IPS DF 19.7 (cell line): ENCODE results near the gene IFNW1.
"Not testable (repeated sequence)": the region's sequence is repeated elsewhere in the genome, so short reads cannot be mapped to it uniquely, and the experiment has no call there.

Experiments
- DNase-seq: peaks from one replicate; pipeline ENCODE4 v3.0.0-alpha.2; 2013; ENCODE audit warnings: low read depth, low spot score

IFNW1 gene

GRCh38 chr9:21141427-21141882 is at the start of gene IFNW1:
Gene IFNW1, minus strand, starts transcription at chr9:21141832. Its CDS starts 262 bp downstream, at chr9:21141570.
- DNase-seq, result no peak

DNA sequence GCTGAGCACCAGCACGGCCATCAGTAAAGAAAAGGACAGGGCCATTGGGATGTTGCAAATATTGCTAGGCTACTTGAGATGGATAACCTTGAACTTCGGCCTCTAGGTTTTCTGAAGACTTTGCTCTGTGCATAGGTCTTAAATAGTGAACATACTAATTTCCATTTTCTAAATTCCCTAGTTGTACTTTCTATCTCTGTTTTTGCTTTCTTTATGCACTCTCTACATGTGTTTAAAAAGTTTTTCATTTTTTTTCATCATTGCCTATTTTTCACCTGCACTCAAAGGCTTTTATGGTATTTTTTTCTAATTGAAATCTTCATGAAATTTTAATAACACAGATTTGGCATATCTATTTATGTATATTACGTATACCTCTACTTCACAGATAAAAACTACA is 45.9 kb upstream of the IFNW1 start, which contains the start of gene IFNA4:
Gene IFNA4, minus strand, starts transcription at position 101 of the 400 bp plus-strand sequence. Its CDS starts 56 bp downstream, at position 45.
- not testable (repeated sequence) for DNase-seq

DNA sequence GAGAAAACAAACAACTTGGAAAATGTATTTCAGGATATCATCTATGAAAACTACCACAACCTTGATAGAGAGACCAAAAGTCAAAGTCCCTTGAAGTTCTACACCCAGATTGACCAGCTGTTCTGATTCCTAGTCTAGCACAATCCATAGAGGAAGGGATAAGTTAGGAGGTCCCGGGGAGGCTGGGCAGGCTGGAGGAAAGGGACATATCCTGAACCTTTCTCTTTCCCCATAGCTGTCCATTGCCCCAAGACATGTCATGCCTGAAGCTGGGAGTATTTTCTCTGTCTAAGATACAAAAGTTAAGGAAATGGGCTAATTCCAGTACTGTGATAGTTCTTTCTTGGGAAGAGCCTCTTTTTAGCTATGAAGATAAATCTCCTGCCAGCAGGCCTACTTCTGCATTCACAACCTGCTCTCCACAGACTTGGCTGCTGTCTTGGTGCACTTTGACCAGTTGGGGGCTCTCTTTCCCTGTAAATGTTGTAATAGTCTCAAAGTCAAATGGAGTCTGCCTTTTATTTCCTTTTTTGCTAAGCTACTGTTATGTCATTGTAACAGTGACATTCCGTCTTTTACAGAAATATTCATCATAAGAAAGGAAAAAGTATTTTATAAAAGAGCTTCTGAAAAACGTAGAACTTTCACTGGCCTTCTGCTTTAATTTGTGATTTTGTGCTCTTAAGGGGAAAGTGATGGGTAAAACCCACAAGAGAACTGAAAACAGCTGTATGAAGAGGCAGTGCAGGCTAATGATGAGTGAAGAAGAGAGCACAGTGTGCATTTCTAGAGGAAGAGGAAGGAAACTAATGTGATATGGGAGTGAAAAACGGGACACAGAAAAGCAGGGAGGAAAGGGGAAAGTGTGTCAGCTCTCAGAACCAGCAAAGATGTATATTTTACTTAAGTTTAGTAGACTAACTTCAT is 41.4 kb upstream of the IFNW1 start:
- not testable (repeated sequence) for DNase-seq

DNA sequence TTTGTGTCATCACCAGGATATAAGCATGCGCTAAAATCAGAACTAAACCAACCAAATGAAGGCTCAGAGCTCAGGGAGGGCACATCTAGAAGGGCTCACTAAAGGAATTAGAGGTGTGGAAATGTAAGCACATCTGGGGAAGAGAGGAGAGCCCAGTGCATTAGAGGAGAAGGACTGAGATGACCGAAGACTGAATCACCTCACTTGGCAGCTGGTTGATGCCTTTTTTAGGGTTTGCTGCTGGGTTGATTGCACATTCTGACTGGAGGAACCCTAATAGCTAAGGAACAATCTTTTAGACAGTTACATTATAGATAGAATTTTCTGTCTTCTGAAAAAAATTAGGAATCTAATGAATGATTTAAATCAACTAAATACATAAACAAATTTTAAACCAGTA is 33.0 kb upstream of the IFNW1 start:
- DNase-seq, result no peak

DNA sequence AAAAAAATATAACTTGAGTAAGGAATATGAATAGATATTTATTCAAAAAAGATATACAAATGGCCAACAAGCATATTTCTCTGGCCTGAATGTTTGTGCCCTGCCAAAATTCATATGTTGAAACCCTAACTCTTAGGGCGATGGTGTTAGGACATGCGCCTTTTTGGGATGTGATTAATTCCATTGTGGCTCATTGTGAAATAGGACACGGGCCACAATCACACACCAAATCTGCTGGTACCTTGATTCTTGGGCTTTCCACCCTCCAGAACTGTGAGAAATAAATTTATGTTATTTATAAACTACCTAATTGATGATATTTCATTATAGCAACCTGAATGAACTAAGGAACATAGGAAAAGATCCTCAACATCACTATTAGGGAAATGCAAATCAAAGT is 30.5 kb upstream of the IFNW1 start:
- no peak for DNase-seq

- no peak for DNase-seq
Observed at GRCh38 chr9:21171351-21171750, 29.7 kb upstream of the IFNW1 start.

GRCh38 chr9:21166560-21166959 is 24.9 kb upstream of the IFNW1 start, which contains the start of gene IFNA21:
Gene IFNA21, minus strand, starts transcription at chr9:21166660. Its CDS starts 48 bp downstream, at chr9:21166612.
- not testable (repeated sequence) for DNase-seq

GRCh38 chr9:21165516-21165915 is 23.9 kb upstream of the IFNW1 start:
- DNase-seq, result no peak

DNA sequence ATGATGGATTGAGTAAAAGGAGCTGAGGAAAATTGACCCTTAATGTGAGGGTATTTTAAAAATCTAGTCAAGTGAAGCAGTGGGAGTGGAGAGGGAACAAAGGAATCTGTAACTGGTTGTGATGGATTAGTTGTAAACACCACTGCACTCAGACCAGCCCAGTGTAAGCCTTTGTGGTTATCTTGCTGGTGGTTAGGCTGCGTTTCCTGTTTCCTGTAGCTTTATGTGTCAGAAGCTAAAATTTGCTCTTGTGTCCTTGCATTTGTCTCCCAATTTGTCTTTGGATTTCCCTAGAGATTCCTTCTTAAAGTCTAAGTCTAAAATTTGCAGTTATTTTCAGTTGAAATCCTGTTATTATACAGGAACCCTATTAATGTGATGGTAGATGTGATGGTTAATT is 18.5 kb upstream of the IFNW1 start:
- DNase-seq, result no peak

DNA sequence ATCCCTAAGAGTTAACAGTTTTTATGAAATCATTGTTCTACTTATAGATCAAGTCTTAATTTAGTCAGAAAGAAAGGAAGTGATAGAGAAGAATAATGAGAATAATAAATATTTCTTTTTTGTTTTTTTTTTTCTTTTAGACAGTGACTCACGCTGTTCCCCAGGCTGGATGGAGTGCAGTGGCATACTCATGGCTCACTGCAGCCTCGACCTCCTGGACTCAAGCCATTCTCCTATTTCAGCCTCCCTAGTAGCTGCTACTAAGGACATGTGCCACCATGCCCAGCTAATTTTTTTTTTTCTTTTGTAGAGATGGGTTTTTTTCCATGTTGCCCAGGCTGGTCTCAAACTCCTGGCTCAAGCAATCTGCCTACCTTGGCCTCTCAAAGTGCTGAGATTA is 13.9 kb upstream of the IFNW1 start:
- DNase-seq, result no peak

DNA sequence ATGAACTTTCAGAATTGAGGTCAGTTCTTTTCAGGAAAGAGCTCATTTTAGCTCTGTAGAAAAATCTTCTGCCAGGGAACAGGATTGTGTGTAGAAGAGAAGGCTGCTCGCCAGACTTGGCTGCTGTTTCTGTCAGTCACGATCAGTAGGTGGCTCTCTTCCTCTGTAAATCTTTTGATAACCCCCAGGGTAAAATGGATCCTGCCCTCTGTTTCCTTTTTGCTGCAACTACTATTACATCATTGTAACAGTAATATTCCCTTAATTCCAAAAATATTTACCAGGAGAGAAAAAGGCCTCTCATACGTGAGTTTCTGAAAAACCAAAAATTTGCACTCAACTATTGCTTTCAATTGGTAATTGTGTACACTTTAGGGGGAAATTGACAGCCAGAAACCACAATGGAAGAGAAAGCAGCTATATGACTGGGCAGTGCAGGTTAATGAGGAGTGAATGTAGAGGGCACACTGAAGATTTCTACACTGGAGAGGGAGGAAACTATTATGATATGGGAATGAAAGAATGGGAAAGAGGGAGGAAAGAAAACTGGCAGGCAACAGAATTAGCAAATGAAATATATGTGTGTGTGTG is 12.5 kb upstream of the IFNW1 start:
- DNase-seq, result no peak

- DNase-seq, result no peak
Observed at GRCh38 chr9:21153336-21154017, 11.8 kb upstream of the IFNW1 start.

GRCh38 chr9:21144603-21145002 is 3.0 kb upstream of the IFNW1 start:
- no peak for DNase-seq

DNA sequence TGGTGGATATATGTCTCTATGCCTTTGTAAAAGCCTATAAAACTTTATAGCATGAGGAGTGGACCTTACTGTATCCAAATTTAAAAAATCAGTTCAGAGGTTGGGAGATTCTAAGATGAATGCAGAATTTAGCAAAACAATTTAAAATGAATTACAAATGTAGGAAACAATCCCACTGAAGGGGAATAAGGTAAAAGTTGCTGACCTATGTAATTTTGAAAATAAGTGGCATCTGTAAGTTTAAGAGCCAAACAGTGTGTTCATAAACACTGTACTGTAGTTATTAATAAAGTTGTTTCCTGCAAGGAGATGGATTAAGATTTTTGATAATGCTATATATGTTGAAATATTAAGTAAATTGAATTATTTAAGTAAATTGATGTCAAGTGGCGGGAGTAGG is 4.6 kb downstream of the IFNW1 start:
- no peak for DNase-seq

GRCh38 chr9:21135736-21136135 is 5.9 kb downstream of the IFNW1 start:
- DNase-seq, result no peak

GRCh38 chr9:21128186-21128585 is 13.4 kb downstream of the IFNW1 start:
- not testable (repeated sequence) for DNase-seq

GRCh38 chr9:21121595-21122251 is 19.9 kb downstream of the IFNW1 start:
- no peak for DNase-seq

DNA sequence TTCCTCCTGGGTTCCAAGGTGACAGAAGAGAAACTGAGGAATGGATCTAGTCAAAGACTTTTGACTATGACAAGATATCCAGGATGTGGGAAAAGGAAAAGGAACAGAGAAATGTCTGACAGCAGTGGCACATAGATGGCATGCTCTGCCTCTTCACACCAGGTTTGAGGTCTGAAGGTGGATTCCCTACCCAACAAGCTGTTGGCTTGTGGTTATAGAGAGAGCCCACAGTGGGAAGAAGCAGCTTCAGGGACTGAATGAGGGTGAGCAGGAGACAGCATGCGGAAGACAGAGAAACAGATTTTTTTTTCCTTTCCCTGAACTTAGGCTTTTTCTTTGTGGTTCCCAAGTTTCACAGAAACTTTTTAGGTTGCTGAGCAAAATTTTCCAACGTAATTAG is 20.6 kb downstream of the IFNW1 start:
- DNase-seq, result no peak

DNA sequence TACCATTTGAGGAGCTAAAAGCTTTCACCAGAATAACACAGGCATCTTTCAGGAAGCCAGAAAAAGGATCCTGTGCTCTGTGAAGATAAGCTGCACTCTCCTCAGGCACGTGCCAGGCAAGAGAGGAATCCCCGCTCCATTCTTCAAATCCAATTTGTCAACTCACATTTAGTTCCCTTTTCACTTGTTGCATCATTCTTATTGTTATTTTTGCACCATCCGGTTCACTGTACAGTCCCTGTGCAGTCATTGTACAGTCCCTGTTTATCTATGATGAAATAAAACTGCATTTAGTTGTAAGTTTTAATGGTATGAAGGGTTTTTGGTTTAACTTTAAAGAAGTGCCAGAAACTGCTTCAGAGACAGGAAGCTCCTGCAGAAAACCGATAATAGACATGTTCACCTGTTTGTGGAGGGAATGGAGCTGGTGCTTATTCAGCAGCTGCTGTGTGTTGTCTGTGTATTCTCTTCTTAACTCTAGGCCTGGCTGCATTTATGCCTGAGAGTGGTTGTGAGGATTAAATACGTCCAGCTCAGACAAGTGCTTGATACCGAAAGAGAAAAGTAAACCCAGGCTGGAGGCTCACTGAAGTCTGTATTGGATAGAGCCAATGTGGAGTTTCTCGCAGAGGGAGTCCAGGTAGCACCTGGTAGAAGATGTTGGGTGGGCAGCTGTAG is 22.4 kb downstream of the IFNW1 start:
- no peak for DNase-seq

DNA sequence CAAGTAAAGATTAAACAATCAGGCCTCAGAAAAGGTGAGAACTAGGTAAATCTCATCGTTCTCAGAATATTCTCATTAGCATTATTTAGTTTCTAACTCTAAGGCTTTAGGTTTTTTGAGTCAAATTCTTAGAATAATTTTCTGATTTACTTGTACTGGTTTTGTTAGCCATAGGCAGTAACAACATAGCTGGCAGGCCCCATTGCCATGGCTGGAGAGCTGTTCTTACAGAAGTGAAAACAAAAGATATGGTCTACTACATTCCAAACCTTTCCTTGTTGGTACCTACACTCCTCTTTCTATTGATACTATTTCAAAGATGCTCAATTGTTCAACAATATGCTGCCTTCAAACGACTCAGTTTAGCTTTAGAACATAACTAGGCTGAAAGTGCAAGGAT is 27.3 kb downstream of the IFNW1 start:
- no peak for DNase-seq
